Keratinocyte (primary cell): Measurements from ENCODE around the gene HSPA8.

ENCODE experiments used
- EZH2 ChIP-seq: IDR thresholded peaks from one replicate; pipeline ENCODE4 v1.6.1; 2012; ENCODE audit warnings: inconsistent platforms, mild to moderate bottlenecking, low read length, moderate library complexity
- TF ChIP-seq, protein P1 (sequence below), 3 experiments: IDR thresholded peaks in 1 of 3; conservative IDR thresholded peaks in 1 of 3; optimal IDR thresholded peaks in 1 of 3; 2 replicates in 2 of 3; 3 replicates in 1 of 3; pipeline versions ENCODE3 to v1.5.1; 2011; ENCODE audit warnings: low read length in 3 of 3, mild to moderate bottlenecking in 3 of 3, moderate library complexity in 2 of 3, control low read depth in 1 of 3, inconsistent platforms in 1 of 3; ENCODE audit not compliant: insufficient read depth in 2 of 3; ENCODE audit errors: extremely low read depth in 1 of 3

- TF ChIP-seq, protein P1, sequence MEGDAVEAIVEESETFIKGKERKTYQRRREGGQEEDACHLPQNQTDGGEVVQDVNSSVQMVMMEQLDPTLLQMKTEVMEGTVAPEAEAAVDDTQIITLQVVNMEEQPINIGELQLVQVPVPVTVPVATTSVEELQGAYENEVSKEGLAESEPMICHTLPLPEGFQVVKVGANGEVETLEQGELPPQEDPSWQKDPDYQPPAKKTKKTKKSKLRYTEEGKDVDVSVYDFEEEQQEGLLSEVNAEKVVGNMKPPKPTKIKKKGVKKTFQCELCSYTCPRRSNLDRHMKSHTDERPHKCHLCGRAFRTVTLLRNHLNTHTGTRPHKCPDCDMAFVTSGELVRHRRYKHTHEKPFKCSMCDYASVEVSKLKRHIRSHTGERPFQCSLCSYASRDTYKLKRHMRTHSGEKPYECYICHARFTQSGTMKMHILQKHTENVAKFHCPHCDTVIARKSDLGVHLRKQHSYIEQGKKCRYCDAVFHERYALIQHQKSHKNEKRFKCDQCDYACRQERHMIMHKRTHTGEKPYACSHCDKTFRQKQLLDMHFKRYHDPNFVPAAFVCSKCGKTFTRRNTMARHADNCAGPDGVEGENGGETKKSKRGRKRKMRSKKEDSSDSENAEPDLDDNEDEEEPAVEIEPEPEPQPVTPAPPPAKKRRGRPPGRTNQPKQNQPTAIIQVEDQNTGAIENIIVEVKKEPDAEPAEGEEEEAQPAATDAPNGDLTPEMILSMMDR (optimal IDR thresholded peaks at IDR 0.05 in 1 of 3, IDR thresholded peaks at IDR 0.05 in 1 of 3, conservative IDR thresholded peaks at IDR 0.05 in 1 of 3; ENCODE audit: extremely low read depth in 1 of 3, insufficient read depth in 2 of 3, low read length in 3 of 3) = no peak
- no peak for TF ChIP-seq EZH2
Measured at GRCh38 chr11:123011510-123011909, 50.4 kb downstream of the HSPA8 start.
